Measurements from ENCODE around the gene CDK3.

The CDK3 gene

GRCh38 chr17:76049836-76050537 lies 49.3 kb downstream of the CDK3 start:
- no peaks in the 10 kb centered on the region for H3K9me3 ChIP-seq (ENCODE audit: low read length)
- H3K36me3 ChIP-seq (ENCODE audit: insufficient read depth, low read length) = peaks cover 55% of the 10 kb centered on the region
- peaks cover 8% of the 10 kb centered on the region for H3K4me1 ChIP-seq (ENCODE audit: insufficient read depth, low read length)
- no peak overlapping the region for H3K27ac ChIP-seq (ENCODE audit: low read depth, low read length)
- H3K27me3 ChIP-seq (ENCODE audit: control insufficient read depth in 1 of 2, insufficient read depth in 2 of 2, low read length in 2 of 2) = no peaks in the 10 kb centered on the region
- H3K4me3 ChIP-seq (ENCODE audit: low read depth in 1 of 2, low read length in 2 of 2) = no peak overlapping the region
- H3K9ac ChIP-seq (ENCODE audit: low read length) = no peak overlapping the region

- Histone ChIP-seq H3K9me3 (ENCODE audit: low read length) (no peaks in the 10 kb centered on the region), H3K4me1 (ENCODE audit: insufficient read depth, low read length) (peaks cover 8% of the 10 kb centered on the region), H3K27me3 (ENCODE audit: control insufficient read depth in 1 of 2, insufficient read depth in 2 of 2, low read length in 2 of 2) (no peaks in the 10 kb centered on the region), H3K9ac (ENCODE audit: low read length) (no peak overlapping the region), H3K27ac (ENCODE audit: low read depth, low read length) (no peak overlapping the region), H3K4me3 (ENCODE audit: low read depth in 1 of 2, low read length in 2 of 2) (no peak overlapping the region), H3K36me3 (ENCODE audit: insufficient read depth, low read length) (peaks cover 48% of the 10 kb centered on the region)
Observed at GRCh38 chr17:76050538-76051467, 50.1 kb downstream of the CDK3 start.

- H3K4me3 ChIP-seq (ENCODE audit: low read depth in 1 of 2, low read length in 2 of 2) = no peak overlapping the region
- H3K9ac ChIP-seq (ENCODE audit: low read length) = no peak overlapping the region
- H3K27me3 ChIP-seq (ENCODE audit: control insufficient read depth in 1 of 2, insufficient read depth in 2 of 2, low read length in 2 of 2) = no peaks in the 10 kb centered on the region
- peaks cover 49% of the 10 kb centered on the region for H3K36me3 ChIP-seq (ENCODE audit: insufficient read depth, low read length)
- no peaks in the 10 kb centered on the region for H3K9me3 ChIP-seq (ENCODE audit: low read length)
- no peak overlapping the region for H3K27ac ChIP-seq (ENCODE audit: low read depth, low read length)
- peaks cover 8% of the 10 kb centered on the region for H3K4me1 ChIP-seq (ENCODE audit: insufficient read depth, low read length)
Observed at GRCh38 chr17:76051561-76051960, 50.9 kb downstream of the CDK3 start.

- Histone ChIP-seq H3K27me3 (ENCODE audit: control insufficient read depth in 1 of 2, insufficient read depth in 2 of 2, low read length in 2 of 2) (no peaks in the 10 kb centered on the region), H3K9me3 (ENCODE audit: low read length) (no peaks in the 10 kb centered on the region), H3K27ac (ENCODE audit: low read depth, low read length) (no peak overlapping the region), H3K4me1 (ENCODE audit: insufficient read depth, low read length) (peaks cover 8% of the 10 kb centered on the region), H3K4me3 (ENCODE audit: low read depth in 1 of 2, low read length in 2 of 2) (no peak overlapping the region), H3K36me3 (ENCODE audit: insufficient read depth, low read length) (peaks cover 53% of the 10 kb centered on the region), H3K9ac (ENCODE audit: low read length) (no peak overlapping the region)
Observed at GRCh38 chr17:76053246-76054111, 52.8 kb downstream of the CDK3 start.

- Histone ChIP-seq H3K4me1 (ENCODE audit: insufficient read depth, low read length) (peaks cover 3% of the 10 kb centered on the region), H3K27me3 (ENCODE audit: control insufficient read depth in 1 of 2, insufficient read depth in 2 of 2, low read length in 2 of 2) (no peaks in the 10 kb centered on the region), H3K27ac (ENCODE audit: low read depth, low read length) (no peak overlapping the region), H3K36me3 (ENCODE audit: insufficient read depth, low read length) (peaks cover 53% of the 10 kb centered on the region), H3K9me3 (ENCODE audit: low read length) (no peaks in the 10 kb centered on the region), H3K9ac (ENCODE audit: low read length) (no peak overlapping the region), H3K4me3 (ENCODE audit: low read depth in 1 of 2, low read length in 2 of 2) (no peak overlapping the region)
Observed at GRCh38 chr17:76054112-76054476, 53.4 kb downstream of the CDK3 start.

Measured in muscle layer of colon (tissue), 2 donors.